Small intestine (tissue), 7 donors: Measurements from ENCODE around the gene KIAA0319L. TPM values are rescaled to one million over a fixed set of nuclear protein-coding genes. Genes with fewer than 3 reads are reported as not detected.

ENCODE experiments used
- DNase-seq, 2 donors: peaks; one replicate each; pipeline versions ENCODE4 v3.0.0 to v3.0.0-alpha.2; 2013
- FAIRE-seq: peaks from 2 replicates; lab custom pipeline; 2012; peaks lifted over from hg19 to GRCh38; lab: Jason Lieb, UNC
- H3K27ac ChIP-seq, 3 donors: one replicate each; pipeline ENCODE4 v1.5.1; 2013; ENCODE audit warnings: low read length in 2 of 3, mild to moderate bottlenecking in 2 of 3, control low read depth in 1 of 3, inconsistent platforms in 1 of 3, low read depth in 1 of 3, moderate library complexity in 1 of 3
- H3K27me3 ChIP-seq, 3 donors: one replicate each; pipeline ENCODE4 v1.6.1; 2013; ENCODE audit warnings: low read length in 3 of 3, inconsistent platforms in 1 of 3; ENCODE audit not compliant: control insufficient read depth in 3 of 3, insufficient read depth in 3 of 3
- H3K36me3 ChIP-seq, 3 donors: one replicate each; pipeline ENCODE4 v1.6.1; 2013; ENCODE audit warnings: low read length in 3 of 3, inconsistent platforms in 1 of 3, low read depth in 1 of 3, mild to moderate bottlenecking in 1 of 3, moderate library complexity in 1 of 3; ENCODE audit not compliant: control insufficient read depth in 3 of 3, insufficient read depth in 2 of 3
- H3K4me1 ChIP-seq, 3 donors: one replicate each; pipeline ENCODE4 v1.6.1; 2013; ENCODE audit warnings: low read length in 2 of 3, inconsistent platforms in 1 of 3, low read depth in 1 of 3, mild to moderate bottlenecking in 1 of 3, moderate library complexity in 1 of 3; ENCODE audit not compliant: control insufficient read depth in 3 of 3, insufficient read depth in 2 of 3
- H3K4me3 ChIP-seq, 3 donors: one replicate each; pipeline ENCODE4 v1.5.1; 2013; ENCODE audit warnings: low read length in 3 of 3, control low read depth in 1 of 3, inconsistent platforms in 1 of 3, low read depth in 1 of 3, mild to moderate bottlenecking in 1 of 3, moderate library complexity in 1 of 3
- H3K9me3 ChIP-seq, 2 donors: one replicate each; pipeline ENCODE4 v1.6.1; 2013; ENCODE audit warnings: low read depth in 1 of 2, low read length in 1 of 2; ENCODE audit not compliant: control insufficient read depth in 2 of 2, insufficient read depth in 1 of 2
- WGBS, 3 donors: extraction: QIAGEN DNeasy Blood & Tissue Kit; methylation state at CpG; one replicate each; pipeline ENCODE4 v1.1.7; 2013; 5-methylcytosine and 5-hydroxymethylcytosine counted together
- polyA plus RNA-seq, 4 donors: library from polyadenylated mRNA; stranded (reverse) in 3 of 4; unstranded in 1 of 4; fragments of 200-250 nt in 3 of 4; fragments of 120-200 nt in 1 of 4; gene quantifications; one replicate each; pipeline versions ENCODE4 v1.2.1 to v1.2.3, GENCODE V29; 2013
- donor health status: healthy with polysubstance abuse.
- donor health status: control.
- donor health status: control.
- donor health status: Bipolar disorder and iron deficiency.
- donor health status: healthy.

Gene KIAA0319L
- polyA plus RNA-seq, 4 donors: 14.1 to 66.4 (median 21.9) TPM

DNA sequence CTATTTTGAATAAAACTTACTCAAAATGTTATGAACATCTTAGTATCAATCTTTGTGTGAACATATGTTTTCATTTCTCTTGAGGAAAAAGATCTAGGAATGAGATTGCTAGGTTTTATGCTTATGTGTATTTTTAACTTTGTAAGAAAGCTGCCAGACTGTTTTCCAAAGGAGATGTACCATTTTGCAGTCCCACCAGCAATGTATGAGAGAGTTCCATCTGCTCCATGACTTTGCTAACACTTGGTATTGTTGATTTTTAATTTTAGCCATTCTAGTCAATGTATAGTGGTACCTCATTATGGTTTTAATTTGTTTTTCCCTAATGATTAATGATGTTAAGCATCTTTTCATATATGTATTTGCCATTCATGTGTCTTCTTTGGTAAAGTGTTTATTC lies 156.2 kb downstream of the KIAA0319L start:
- H3K36me3 ChIP-seq: peaks cover 5 to 25% (median 13%) of the 10 kb centered on the region in 3 donors
- no peak overlapping the region for H3K4me3 ChIP-seq
- DNase-seq (no peak), FAIRE-seq (no peak)
- peaks cover 0 to 3% of the 10 kb centered on the region in 2 donors for H3K9me3 ChIP-seq
- H3K27me3 ChIP-seq: no peaks in the 10 kb centered on the region
- no peak overlapping the region for H3K27ac ChIP-seq
- no peaks in the 10 kb centered on the region for H3K4me1 ChIP-seq

DNA sequence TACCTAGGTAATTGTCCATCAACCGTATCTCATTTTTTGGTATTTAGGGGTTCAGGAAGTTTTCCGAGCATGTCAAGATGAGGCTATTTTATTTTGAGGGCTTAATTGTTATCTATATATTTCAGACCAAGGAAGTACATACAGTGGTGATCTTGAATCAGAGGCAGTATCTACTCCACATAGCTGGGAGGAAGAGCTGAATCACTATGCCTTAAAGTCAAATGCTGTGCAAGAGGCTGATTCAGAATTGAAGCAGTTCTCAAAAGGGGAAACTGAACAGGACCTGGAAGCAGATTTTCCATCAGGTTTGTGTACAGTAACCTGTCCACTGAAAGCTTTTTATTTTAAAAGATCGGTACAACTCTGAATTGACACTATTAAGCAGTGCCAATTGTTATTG lies 158.5 kb downstream of the KIAA0319L start:
- DNase-seq (no peak), FAIRE-seq (no peak)
- no peak overlapping the region for H3K27ac ChIP-seq
- 94 to 96% (median 96%) methylated on average over 3 of the region's 3 CpGs for WGBS, 3 donors
- peaks cover 7 to 30% (median 13%) of the 10 kb centered on the region in 3 donors for H3K36me3 ChIP-seq
- H3K27me3 ChIP-seq: no peaks in the 10 kb centered on the region
- no peak overlapping the region for H3K4me3 ChIP-seq
- H3K4me1 ChIP-seq: no peaks in the 10 kb centered on the region
- H3K9me3 ChIP-seq: peaks cover 0 to 3% of the 10 kb centered on the region in 2 donors

DNA sequence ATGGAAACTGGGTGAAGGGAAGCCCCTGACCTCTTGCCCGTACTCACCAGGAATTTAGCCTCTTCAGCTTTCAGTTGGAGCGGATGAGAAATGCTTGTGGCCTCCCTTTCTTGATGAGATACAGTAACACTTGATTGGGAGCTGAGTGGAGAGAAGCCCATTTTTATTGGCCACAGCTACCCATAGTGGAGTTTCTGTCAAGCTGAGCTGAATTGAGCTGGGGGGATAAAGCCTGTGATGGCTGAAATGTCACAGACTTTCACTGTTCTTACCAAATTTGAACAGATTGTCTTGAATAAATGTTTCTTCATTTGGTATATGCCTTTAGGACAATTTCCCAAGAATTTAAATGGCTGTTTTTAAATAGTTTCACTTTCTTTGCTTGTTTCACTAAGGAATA lies 162.8 kb downstream of the KIAA0319L start:
- no peak for FAIRE-seq
- DNase-seq: no peak
- WGBS, 3 donors: 93 to 100% (median 97%) methylated on average over 2 of the region's 2 CpGs
- H3K27me3 ChIP-seq: no peaks in the 10 kb centered on the region
- no peak overlapping the region for H3K4me3 ChIP-seq
- no peaks in the 10 kb centered on the region for H3K9me3 ChIP-seq
- H3K27ac ChIP-seq: no peak overlapping the region
- H3K36me3 ChIP-seq: peaks cover 6 to 23% (median 10%) of the 10 kb centered on the region in 3 donors
- H3K4me1 ChIP-seq: no peaks in the 10 kb centered on the region

DNA sequence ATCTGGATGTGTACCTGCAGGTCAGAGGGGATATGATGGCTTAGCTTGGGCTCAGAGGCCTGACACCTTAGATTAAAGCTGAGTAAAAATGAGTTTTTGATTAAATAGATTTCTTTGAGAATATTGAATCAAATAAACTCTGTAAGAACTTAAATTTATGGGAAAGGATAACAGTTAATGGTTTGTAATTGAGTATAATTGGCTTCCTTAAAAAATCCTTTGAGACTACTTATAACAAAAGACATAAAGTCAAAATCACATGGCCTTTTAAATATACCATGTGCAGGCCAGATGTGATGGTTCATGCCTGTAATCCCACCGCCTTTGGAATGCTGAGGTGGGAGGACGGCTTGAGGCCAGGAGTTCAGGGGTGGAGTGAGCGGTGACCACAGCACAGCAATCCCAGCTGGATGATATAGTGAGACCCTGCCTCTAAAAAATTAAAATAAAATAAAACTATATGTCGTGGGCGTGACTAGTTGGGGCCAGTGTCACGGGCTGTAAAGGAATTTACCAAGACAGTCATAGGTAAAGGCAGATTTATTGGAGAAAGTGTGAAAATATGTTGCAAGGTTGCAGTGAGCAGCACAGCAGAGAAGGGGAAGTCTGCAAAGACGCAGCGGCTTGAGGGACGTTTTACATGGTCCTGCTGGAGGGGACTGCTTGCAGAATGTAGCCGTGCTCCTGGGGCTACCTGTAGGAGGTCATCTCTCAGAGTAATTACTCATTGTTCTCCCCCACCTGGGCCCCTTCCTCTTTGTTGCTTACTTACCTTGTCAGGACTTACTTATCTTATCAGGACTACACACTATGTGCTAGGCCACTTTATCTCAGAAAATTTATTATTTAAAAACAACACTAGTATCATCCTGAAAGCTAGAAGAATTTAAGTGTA lies 166.4 kb downstream of the KIAA0319L start:
- Histone ChIP-seq H3K4me1 (no peaks in the 10 kb centered on the region), H3K36me3 (peaks cover 6 to 31% (median 8%) of the 10 kb centered on the region in 3 donors), H3K27me3 (no peaks in the 10 kb centered on the region), H3K4me3 (no peak overlapping the region), H3K27ac (no peak overlapping the region), H3K9me3 (no peaks in the 10 kb centered on the region)
- FAIRE-seq (no peak), DNase-seq (no peak)
- 92 to 96% (median 95%) methylated on average over 10 of the region's 10 CpGs for WGBS, 3 donors

- 80 to 93% (median 89%) methylated on average over 6 of the region's 6 CpGs for WGBS, 3 donors
- FAIRE-seq (no peak), DNase-seq (no peak)
- Histone ChIP-seq H3K4me3 (no peak overlapping the region), H3K27me3 (no peaks in the 10 kb centered on the region), H3K4me1 (no peaks in the 10 kb centered on the region), H3K27ac (no peak overlapping the region), H3K9me3 (no peaks in the 10 kb centered on the region), H3K36me3 (peaks cover 3 to 26% (median 6%) of the 10 kb centered on the region in 3 donors)
These were observed 170.2 kb downstream of the KIAA0319L start for GRCh38 chr1:35386959-35387358.

DNA sequence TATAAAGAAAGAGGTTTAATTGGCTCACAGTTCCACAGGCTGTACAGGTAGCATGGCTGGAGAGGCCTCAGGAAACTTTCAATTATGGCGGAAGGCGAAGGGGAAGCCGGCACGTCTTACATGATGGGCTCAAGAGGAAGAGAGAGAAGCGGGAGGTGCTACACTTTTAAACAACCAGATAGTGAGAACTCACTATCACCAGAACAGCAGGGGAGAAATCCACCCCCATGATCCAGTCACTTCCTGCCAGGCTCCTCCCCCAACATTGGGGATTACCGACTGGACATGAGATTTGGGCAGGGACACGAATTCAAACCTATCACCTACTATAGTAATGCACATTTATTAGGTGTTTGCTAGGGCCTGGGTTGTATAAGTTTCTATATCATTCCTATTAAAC lies 170.9 kb downstream of the KIAA0319L start:
- Histone ChIP-seq H3K9me3 (no peaks in the 10 kb centered on the region), H3K27me3 (no peaks in the 10 kb centered on the region), H3K4me1 (no peaks in the 10 kb centered on the region), H3K4me3 (no peak overlapping the region), H3K27ac (no peak overlapping the region), H3K36me3 (peaks cover 3 to 26% (median 6%) of the 10 kb centered on the region in 3 donors)
- DNase-seq (no peak), FAIRE-seq (no peak)
- 93 to 98% (median 96%) methylated on average over 7 of the region's 7 CpGs for WGBS, 3 donors

Other genes with a start within 250 kb of the KIAA0319L start
- gene NCDN, start 396 bp upstream of the KIAA0319L start, polyA plus RNA-seq: 10 to 100 TPM in 1 of 4 donors, 1 to 10 TPM in 3; 2.4 to 10.9 (median 5.4) TPM
- gene TFAP2E, start 15.9 kb upstream of the KIAA0319L start, polyA plus RNA-seq: 1 to 10 TPM in 1 of 4 donors, under 1 TPM in 1, not detected in 2; 0.64 to 1.4 TPM
- 10 to 100 TPM; 30.9 to 76.2 (median 44.8) TPM for gene PSMB2, start 84.1 kb upstream of the KIAA0319L start, polyA plus RNA-seq
- 1 to 10 TPM; 1.1 to 7.5 (median 2.2) TPM for gene C1orf216, start 161.5 kb upstream of the KIAA0319L start, polyA plus RNA-seq
- gene CLSPN, start 212.6 kb upstream of the KIAA0319L start, polyA plus RNA-seq: 1 to 10 TPM in 2 of 4 donors, under 1 TPM in 2; 0.27 to 5.1 (median 2.1) TPM